ENCODE data around the gene SOX1. TPM values are rescaled to one million over a fixed set of nuclear protein-coding genes. Genes with fewer than 3 reads are reported as not detected.

SOX1 gene
- total and polyA plus RNA-seq, 4 donors, result not detected

DNA sequence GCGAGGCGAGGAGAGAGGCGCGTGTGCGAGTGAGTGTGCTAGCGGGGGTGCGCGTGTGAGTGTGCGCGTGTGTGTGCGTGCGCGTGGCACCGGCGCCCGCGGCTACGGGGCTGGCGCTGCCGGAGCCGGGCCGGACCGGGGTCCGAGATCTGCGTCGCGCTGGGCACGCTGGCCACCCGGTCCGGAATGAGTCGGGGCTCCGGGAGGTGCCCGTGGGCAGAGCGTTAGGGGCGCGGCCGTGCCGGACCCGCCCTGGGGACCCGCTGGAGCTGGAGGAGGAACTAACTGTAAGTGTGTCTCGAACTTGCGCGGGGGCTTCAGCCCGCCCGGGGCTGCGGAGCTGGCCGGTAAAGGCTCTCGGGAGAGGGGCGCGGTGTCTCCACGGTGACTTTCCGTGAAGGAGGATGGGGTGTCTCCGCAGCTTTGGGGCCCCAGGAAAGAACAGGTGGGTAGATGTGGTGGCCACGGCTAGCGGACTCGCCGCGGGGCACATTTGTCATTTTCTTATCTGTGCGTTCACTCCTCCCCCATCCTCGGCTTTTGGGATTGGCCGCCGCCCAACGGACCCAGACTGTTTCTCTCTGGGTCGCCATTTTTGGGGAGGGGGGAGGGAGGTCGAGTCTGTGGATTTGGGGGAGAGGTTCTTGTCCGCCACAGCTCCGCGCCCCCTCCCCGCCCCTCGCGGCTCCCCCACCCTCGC is 10.1 kb upstream of the SOX1 start:
- H3K4me1 ChIP-seq (ENCODE audit: control insufficient read depth in 1 of 2, insufficient read depth in 2 of 2, low read length in 2 of 2), result no peaks in the 10 kb centered on the region

DNA sequence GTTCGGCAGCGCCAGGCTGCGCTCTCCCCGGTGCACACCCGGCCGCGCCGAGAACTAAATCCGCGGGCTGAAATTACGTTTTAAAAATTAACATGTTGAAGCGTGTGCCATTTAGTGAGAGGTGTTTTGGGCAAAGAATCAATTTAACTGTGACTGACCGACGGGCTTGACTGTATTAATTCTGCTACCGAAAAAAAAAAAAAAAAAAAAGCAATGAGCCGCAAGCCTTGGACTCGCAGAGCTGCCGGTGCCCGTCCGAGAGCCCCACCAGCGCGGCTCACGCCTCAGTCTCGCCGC is 9.6 kb upstream of the SOX1 start:
- Histone ChIP-seq H3K9me3 (ENCODE audit: control insufficient read depth, low read length) (no peaks in the 10 kb centered on the region), H3K4me3 (ENCODE audit: low read length in 2 of 2) (no peak overlapping the region), H3K36me3 (ENCODE audit: control insufficient read depth in 1 of 2, insufficient read depth in 2 of 2, low read length in 1 of 2) (no peaks in the 10 kb centered on the region), H3K4me1 (ENCODE audit: control insufficient read depth in 1 of 2, insufficient read depth in 2 of 2, low read length in 2 of 2) (no peaks in the 10 kb centered on the region), H3K27ac (ENCODE audit: low read depth in 1 of 2, low read length in 2 of 2) (no peak overlapping the region), H3K27me3 (ENCODE audit: control insufficient read depth in 1 of 2, insufficient read depth in 2 of 2, low read length in 1 of 2) (no peaks in the 10 kb centered on the region)
- no peak for DNase-seq
- ATAC-seq (ENCODE audit: low FRiP score), result no peak
- intact Hi-C loops (cut with DNase I), result no loop called here
- 5 to 7% methylated on average over 22 to 25 of the region's 25 CpGs for WGBS, 2 donors

More for the DNA sequence above, 10.1 kb upstream of the SOX1 start:
- ATAC-seq (ENCODE audit: low FRiP score) (no peak), DNase-seq (no peak)
- Histone ChIP-seq H3K36me3 (ENCODE audit: control insufficient read depth in 1 of 2, insufficient read depth in 2 of 2, low read length in 1 of 2) (no peaks in the 10 kb centered on the region), H3K4me3 (ENCODE audit: low read length in 2 of 2) (no peak overlapping the region), H3K27ac (ENCODE audit: low read depth in 1 of 2, low read length in 2 of 2) (no peak overlapping the region), H3K27me3 (ENCODE audit: control insufficient read depth in 1 of 2, insufficient read depth in 2 of 2, low read length in 1 of 2) (no peaks in the 10 kb centered on the region), H3K9me3 (ENCODE audit: control insufficient read depth, low read length) (no peaks in the 10 kb centered on the region)
- WGBS, 2 donors, result 2% methylated on average over 68 to 72 of the region's 72 CpGs
- intact Hi-C loops (cut with DNase I), result no loop called here

DNA sequence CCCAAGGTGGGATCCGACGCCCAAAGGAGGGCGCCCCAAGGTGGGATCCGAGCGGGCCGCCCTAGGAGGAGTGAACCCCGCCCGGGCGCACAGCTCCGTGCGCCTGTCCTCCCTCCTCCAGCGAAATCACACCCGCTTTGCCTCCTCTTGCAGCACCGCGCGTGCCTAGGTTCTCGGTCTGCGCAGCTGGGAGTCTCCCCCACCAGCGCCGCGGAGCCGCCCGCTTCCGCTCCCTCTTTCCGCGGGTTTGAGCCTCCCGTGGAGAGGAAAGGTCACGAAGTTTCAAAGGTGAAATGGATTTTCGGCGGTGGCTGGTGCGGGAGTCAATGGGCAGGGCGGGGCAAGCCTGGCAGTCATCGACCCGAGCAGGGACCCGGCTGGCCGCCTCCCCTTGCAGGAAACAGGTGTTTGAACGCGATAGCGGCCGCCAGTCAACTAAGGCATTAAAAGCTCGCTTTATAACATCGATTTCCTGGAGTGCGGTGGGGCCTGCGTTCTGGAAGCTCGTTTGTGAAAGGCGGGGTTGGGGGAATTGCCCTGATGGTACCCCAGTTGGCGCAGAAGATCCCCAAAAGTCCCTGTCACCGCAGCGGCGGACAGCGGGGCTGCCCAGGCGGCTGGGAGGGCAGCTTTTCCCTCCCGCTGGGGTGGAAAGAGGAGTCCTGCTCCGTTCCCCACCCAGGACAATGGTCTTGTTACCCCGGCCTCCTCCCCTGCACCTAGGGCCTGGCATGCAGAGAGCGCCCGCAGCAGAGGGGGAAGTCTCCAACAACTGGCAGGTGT is 9.0 kb upstream of the SOX1 start:
- Histone ChIP-seq H3K27me3 (ENCODE audit: control insufficient read depth in 1 of 2, insufficient read depth in 2 of 2, low read length in 1 of 2) (no peaks in the 10 kb centered on the region), H3K4me1 (ENCODE audit: control insufficient read depth in 1 of 2, insufficient read depth in 2 of 2, low read length in 2 of 2) (no peaks in the 10 kb centered on the region), H3K36me3 (ENCODE audit: control insufficient read depth in 1 of 2, insufficient read depth in 2 of 2, low read length in 1 of 2) (no peaks in the 10 kb centered on the region), H3K9me3 (ENCODE audit: control insufficient read depth, low read length) (no peaks in the 10 kb centered on the region), H3K4me3 (ENCODE audit: low read length in 2 of 2) (no peak overlapping the region), H3K27ac (ENCODE audit: low read depth in 1 of 2, low read length in 2 of 2) (no peak overlapping the region)
- DNase-seq (no peak), ATAC-seq (ENCODE audit: low FRiP score) (no peak)
- 2 to 3% methylated on average over 53 to 57 of the region's 57 CpGs for WGBS, 2 donors
- intact Hi-C loops (cut with DNase I), result no loop called here

DNA sequence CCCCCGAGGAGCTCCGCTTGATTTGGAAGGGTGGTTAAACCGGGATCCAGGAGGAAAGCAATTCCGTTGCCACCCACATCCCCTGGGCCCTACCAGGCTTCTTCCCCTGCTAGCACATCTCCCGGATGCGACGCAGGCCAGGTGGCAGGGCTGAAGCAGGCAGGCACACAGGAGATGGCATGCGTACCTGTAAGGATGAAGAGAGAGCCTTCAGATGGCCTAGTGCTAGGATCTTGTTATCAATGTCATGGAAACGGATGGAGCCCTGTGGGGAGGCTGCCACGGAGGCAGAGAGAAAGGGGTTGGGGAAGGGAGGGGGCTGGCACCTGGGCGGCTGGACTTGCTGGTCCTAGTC is 8.5 kb upstream of the SOX1 start:
- DNase-seq, result no peak
- Histone ChIP-seq H3K9me3 (ENCODE audit: control insufficient read depth, low read length) (no peaks in the 10 kb centered on the region), H3K27ac (ENCODE audit: low read depth in 1 of 2, low read length in 2 of 2) (no peak overlapping the region), H3K4me1 (ENCODE audit: control insufficient read depth in 1 of 2, insufficient read depth in 2 of 2, low read length in 2 of 2) (no peaks in the 10 kb centered on the region), H3K4me3 (ENCODE audit: low read length in 2 of 2) (no peak overlapping the region), H3K36me3 (ENCODE audit: control insufficient read depth in 1 of 2, insufficient read depth in 2 of 2, low read length in 1 of 2) (no peaks in the 10 kb centered on the region), H3K27me3 (ENCODE audit: control insufficient read depth in 1 of 2, insufficient read depth in 2 of 2, low read length in 1 of 2) (no peaks in the 10 kb centered on the region)
- intact Hi-C loops (cut with DNase I), result no loop called here
- no peak for ATAC-seq (ENCODE audit: low FRiP score)
- 3 to 4% methylated on average over 11 of the region's 11 CpGs for WGBS, 2 donors

DNA sequence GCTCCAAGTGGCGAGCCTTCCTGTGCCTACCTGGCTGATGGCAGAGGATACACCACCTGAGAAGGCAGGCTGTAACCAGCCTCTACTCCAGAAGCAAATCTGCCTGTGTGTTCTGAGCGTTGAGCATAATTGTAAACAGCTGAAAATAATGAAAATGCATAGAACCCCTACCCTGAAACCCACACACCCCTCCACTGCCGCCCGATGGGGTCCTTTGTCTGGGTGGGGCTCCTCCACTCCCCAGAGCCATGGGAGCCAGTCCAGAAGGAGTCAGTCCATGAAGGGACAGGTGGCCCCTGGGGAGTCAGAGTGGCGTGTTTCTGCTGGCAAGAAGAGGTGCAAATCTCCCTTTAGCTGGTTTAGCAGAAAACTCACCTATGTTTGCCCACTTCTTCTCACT is 8.0 kb upstream of the SOX1 start:
- no peak for DNase-seq
- no peak for ATAC-seq (ENCODE audit: low FRiP score)
- H3K27me3 ChIP-seq (ENCODE audit: control insufficient read depth in 1 of 2, insufficient read depth in 2 of 2, low read length in 1 of 2), result no peaks in the 10 kb centered on the region
- no peak overlapping the region for H3K4me3 ChIP-seq (ENCODE audit: low read length in 2 of 2)
- no peaks in the 10 kb centered on the region for H3K4me1 ChIP-seq (ENCODE audit: control insufficient read depth in 1 of 2, insufficient read depth in 2 of 2, low read length in 2 of 2)
- intact Hi-C loops (cut with DNase I), result no loop called here
- no peaks in the 10 kb centered on the region for H3K9me3 ChIP-seq (ENCODE audit: control insufficient read depth, low read length)
- WGBS, 2 donors, result 10 to 15% methylated on average over 5 of the region's 5 CpGs
- H3K27ac ChIP-seq (ENCODE audit: low read depth in 1 of 2, low read length in 2 of 2), result no peak overlapping the region
- no peaks in the 10 kb centered on the region for H3K36me3 ChIP-seq (ENCODE audit: control insufficient read depth in 1 of 2, insufficient read depth in 2 of 2, low read length in 1 of 2)

DNA sequence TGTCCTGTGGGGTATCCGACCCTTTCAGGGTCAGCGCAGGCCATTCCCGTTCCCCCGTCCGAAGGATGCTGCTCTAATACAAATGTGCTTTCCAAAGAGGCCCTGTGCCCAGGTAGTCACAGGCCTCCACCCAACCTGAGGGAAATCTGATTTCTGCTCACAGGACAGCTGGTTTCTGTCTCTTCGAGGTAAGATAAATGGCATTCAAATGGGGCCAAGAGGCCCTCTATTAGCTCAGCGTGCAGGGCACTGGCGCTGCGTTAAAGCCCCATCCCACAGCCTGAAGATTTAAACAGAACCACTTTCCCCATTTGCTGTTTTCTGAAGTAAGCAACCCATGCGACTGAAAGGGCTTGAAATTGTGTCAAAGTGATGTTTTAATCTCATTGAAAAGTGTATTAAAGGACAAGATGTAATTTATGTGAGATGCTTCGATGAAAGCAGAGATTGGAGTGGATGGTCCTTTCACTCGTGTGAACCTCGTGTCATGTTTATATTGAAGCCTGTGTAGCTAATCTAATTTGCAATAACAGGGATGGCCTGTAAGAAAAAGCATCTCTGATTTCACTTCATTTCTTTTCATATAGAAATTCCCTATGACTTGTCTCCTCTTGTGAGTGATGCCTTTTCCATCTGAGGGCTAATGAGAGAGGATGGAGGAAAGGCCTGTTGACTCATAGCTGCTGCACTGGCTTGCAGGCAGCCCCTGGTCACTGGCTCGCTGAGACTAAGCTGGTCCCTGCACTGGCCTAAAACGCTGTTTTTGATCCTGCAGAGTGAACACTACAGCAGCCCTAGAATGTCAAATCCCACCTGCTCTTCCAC is 7.3 kb upstream of the SOX1 start:
- Histone ChIP-seq H3K36me3 (ENCODE audit: control insufficient read depth in 1 of 2, insufficient read depth in 2 of 2, low read length in 1 of 2) (no peaks in the 10 kb centered on the region), H3K9me3 (ENCODE audit: control insufficient read depth, low read length) (no peaks in the 10 kb centered on the region), H3K27me3 (ENCODE audit: control insufficient read depth in 1 of 2, insufficient read depth in 2 of 2, low read length in 1 of 2) (no peaks in the 10 kb centered on the region), H3K4me3 (ENCODE audit: low read length in 2 of 2) (no peak overlapping the region), H3K27ac (ENCODE audit: low read depth in 1 of 2, low read length in 2 of 2) (no peak overlapping the region), H3K4me1 (ENCODE audit: control insufficient read depth in 1 of 2, insufficient read depth in 2 of 2, low read length in 2 of 2) (no peaks in the 10 kb centered on the region)
- WGBS, 2 donors, result 24 to 40% methylated on average over 15 of the region's 15 CpGs
- DNase-seq (no peak), ATAC-seq (ENCODE audit: low FRiP score) (no peak)
- intact Hi-C loops (cut with DNase I), result no loop called here

DNA sequence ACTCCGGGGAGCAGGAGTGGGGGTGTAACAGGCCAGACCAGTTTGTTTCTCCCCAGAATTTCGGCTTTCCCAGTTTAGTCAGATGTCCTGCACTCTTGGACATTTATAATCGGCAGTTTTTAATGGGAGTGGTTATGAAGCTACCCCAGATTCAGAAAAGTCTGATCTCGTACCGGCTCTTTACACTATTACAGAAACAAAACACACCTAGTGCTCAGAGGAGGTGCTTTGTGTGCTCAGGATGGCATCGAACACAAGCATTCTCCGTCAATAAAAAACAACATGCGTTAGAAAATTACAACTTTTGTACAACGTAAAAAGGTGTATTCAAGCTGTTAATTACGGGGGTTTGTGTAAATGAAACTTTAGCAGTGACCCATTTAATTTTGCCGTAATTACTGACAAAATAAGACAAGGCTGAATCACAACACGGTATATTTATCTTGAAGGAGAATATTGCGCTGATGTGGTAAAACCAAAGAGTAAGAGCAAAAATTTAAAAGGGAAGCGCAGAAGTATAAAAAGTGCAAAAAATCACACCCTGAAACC is 6.6 kb upstream of the SOX1 start:
- DNase-seq (no peak), ATAC-seq (ENCODE audit: low FRiP score) (no peak)
- Histone ChIP-seq H3K4me1 (ENCODE audit: control insufficient read depth in 1 of 2, insufficient read depth in 2 of 2, low read length in 2 of 2) (no peaks in the 10 kb centered on the region), H3K27me3 (ENCODE audit: control insufficient read depth in 1 of 2, insufficient read depth in 2 of 2, low read length in 1 of 2) (no peaks in the 10 kb centered on the region), H3K4me3 (ENCODE audit: low read length in 2 of 2) (no peak overlapping the region), H3K9me3 (ENCODE audit: control insufficient read depth, low read length) (no peaks in the 10 kb centered on the region), H3K36me3 (ENCODE audit: control insufficient read depth in 1 of 2, insufficient read depth in 2 of 2, low read length in 1 of 2) (no peaks in the 10 kb centered on the region), H3K27ac (ENCODE audit: low read depth in 1 of 2, low read length in 2 of 2) (no peak overlapping the region)
- intact Hi-C loops (cut with DNase I), result no loop called here
- 17 to 22% methylated on average over 14 of the region's 14 CpGs for WGBS, 2 donors

DNA sequence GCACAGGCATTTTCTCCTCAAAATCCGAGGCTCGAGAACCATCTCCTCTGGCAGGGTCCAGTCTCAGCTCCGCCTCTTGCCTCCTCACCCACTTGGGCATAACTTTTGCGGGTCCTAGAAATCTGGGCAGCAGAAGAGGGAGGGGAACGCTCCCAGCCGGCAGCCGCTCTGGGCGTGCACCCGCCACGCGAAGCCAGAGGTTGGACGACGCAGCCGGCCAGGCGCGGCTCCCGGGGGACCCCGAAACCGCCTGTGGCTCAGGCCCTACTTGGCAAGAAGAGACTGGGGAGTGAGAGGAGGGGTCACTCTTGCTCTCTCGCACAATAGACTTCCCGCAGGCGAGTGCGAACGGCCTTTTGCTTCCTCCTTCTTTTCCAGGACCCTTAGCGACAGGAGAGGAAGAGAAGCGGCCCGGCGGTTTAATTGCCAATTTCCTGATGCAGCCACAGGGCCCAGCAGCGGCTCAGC is 6.0 kb upstream of the SOX1 start:
- WGBS, 2 donors, result 3 to 4% methylated on average over 28 to 29 of the region's 29 CpGs
- DNase-seq (no peak), ATAC-seq (ENCODE audit: low FRiP score) (no peak)
- no peak overlapping the region for H3K27ac ChIP-seq (ENCODE audit: low read depth in 1 of 2, low read length in 2 of 2)
- no peaks in the 10 kb centered on the region for H3K4me1 ChIP-seq (ENCODE audit: control insufficient read depth in 1 of 2, insufficient read depth in 2 of 2, low read length in 2 of 2)
- intact Hi-C loops (cut with DNase I), result no loop called here
- H3K36me3 ChIP-seq (ENCODE audit: control insufficient read depth in 1 of 2, insufficient read depth in 2 of 2, low read length in 1 of 2), result no peaks in the 10 kb centered on the region
- H3K9me3 ChIP-seq (ENCODE audit: control insufficient read depth, low read length), result no peaks in the 10 kb centered on the region
- H3K27me3 ChIP-seq (ENCODE audit: control insufficient read depth in 1 of 2, insufficient read depth in 2 of 2, low read length in 1 of 2), result no peaks in the 10 kb centered on the region
- H3K4me3 ChIP-seq (ENCODE audit: low read length in 2 of 2), result no peak overlapping the region
